Memory B cell (primary cell): ENCODE data around the gene ARL8B.
A peak's percentile ranks its signal among the peaks of the same experiment; 100 is the strongest.
"Not testable (repeated sequence)": the region's sequence is repeated elsewhere in the genome, so short reads cannot be mapped to it uniquely, and the experiment has no call there.

ENCODE experiments used
- ATAC-seq: fragments of 150-1000 bp; cut with Tn5 transposase; 2 replicates; pipeline ENCODE4 v1.10.0; 2021; ENCODE audit warnings: low read depth, mild to moderate bottlenecking, moderate library complexity
- DNase-seq, 2 donors: peaks; one replicate each; pipeline ENCODE4 v3.0.0; 2022; ENCODE audit warnings: low spot score in 2 of 2
- H3K27ac Mint-ChIP-seq: one replicate; pipeline ENCODE4 v1.8.0; 2022; ENCODE audit warnings: mild to moderate bottlenecking, moderate library complexity, mixed read lengths
- H3K27me3 Mint-ChIP-seq: one replicate; pipeline ENCODE4 v1.8.0; 2022; ENCODE audit warnings: mixed read lengths
- H3K36me3 Mint-ChIP-seq: one replicate; pipeline ENCODE4 v1.8.0; 2022; ENCODE audit warnings: mild to moderate bottlenecking, mixed read lengths
- H3K4me1 Mint-ChIP-seq: one replicate; pipeline ENCODE4 v1.8.0; 2022; ENCODE audit warnings: mixed read lengths
- H3K4me3 Mint-ChIP-seq: one replicate; pipeline ENCODE4 v1.8.0; 2022; ENCODE audit warnings: mild to moderate bottlenecking, moderate library complexity, mixed read lengths
- H3K9me3 Mint-ChIP-seq: one replicate; pipeline ENCODE4 v1.8.0; 2022; ENCODE audit warnings: mixed read lengths

The ARL8B gene

DNA sequence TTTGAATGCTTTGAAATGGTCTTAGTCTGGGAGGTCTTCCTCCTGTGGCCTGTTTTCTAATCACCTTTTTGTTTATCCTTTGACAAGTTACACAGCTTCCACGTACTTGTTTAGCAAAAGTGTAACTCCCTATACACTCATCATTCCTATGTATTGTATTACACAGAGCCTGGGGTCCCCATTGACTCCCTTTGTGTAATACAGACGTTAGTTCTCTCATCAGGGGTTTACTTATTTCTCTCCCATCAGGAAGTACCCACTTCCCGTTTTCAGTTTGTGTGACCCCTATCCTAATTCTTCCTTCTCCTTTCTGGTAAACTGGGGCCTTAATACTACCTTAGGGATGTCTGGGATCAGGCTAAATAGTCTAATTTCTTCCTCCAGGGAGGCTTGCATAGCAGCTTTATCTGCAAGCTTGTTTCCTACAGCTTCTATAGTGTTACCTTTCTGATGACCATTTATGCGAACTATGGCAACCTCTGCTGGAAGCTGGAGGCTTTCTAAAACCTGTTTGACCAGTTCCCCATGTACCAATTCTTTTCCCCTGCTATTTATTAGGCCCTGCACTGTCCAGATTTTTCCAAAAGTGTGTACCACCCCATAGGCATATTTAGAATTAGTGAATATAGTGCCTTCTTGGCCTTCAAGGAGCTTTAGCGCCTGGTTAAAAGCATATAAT, 22.4 kb downstream of the ARL8B start:
- Mint-ChIP-seq H3K36me3 (peaks cover 60% of the 10 kb centered on the region), H3K27me3 (no peaks in the 10 kb centered on the region), H3K4me1 (peaks cover 50% of the 10 kb centered on the region), H3K27ac (no peak overlapping the region), H3K9me3 (peaks cover 12% of the 10 kb centered on the region), H3K4me3 (no peak overlapping the region)
- ATAC-seq (no peak), DNase-seq (no peak)

- no peak overlapping the region for H3K4me3 Mint-ChIP-seq
- ATAC-seq (no peak), DNase-seq (no peak)
- H3K27me3 Mint-ChIP-seq = no peaks in the 10 kb centered on the region
- H3K4me1 Mint-ChIP-seq = peaks cover 49% of the 10 kb centered on the region
- peaks cover 56% of the 10 kb centered on the region for H3K36me3 Mint-ChIP-seq
- H3K9me3 Mint-ChIP-seq = peaks cover 12% of the 10 kb centered on the region
- peak overlapping the region; percentile 39 for H3K27ac Mint-ChIP-seq
These were observed 23.0 kb downstream of the ARL8B start for GRCh38 chr3:5145120-5145519.

DNA sequence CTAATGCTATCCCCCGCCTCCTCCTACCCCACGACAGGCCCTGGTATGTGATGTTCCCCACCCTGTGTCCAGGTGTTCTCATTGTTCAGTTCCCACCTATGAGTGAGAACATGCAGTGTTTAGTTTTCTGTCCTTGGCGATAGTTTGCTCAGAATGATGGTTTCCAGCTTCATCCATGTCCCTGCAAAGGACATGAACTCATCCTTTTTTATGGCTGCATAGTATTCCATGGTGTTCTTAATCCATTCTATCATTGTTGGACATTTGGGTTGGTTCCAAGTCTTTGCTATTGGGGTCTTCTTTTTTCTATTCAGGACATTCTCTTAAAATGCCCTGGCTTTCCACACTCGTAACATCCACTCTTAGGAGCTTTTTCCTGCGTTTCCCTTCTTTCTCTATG, 25.1 kb downstream of the ARL8B start:
- DNase-seq, H3K27ac Mint-ChIP-seq, H3K9me3 Mint-ChIP-seq, H3K4me3 Mint-ChIP-seq, H3K27me3 Mint-ChIP-seq, ATAC-seq: not testable (repeated sequence)
- Mint-ChIP-seq H3K36me3 (peaks cover 41% of the 10 kb centered on the region), H3K4me1 (peaks cover 38% of the 10 kb centered on the region)

DNA sequence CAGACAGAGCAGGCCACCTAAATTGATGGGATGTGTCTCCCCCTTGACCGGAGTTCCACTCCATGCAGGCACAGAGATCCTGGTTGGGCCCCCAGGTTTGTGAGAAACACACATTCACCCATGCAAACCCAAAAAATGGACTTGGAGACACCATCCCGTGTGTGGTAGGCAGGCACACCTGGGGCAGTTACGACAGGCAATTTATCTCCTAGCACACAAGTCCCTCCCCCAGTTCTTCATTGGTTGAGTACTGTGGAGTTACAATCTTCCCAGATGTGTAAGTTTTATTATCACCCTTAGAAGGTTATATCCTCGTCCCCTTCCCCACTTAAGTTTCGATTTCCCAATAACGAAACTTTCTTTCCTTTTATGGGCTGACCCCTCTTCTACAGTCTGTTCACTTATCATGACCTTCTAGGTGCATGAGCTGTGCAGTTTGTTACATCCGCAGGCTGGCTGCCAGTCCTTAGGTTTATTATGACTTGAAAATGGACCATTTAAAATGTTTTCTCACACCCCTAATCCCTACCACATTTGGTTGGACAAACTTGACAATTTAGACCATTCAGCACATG, 27.3 kb downstream of the ARL8B start:
- H3K4me1 Mint-ChIP-seq = peaks cover 41% of the 10 kb centered on the region
- no peaks in the 10 kb centered on the region for H3K27me3 Mint-ChIP-seq
- ATAC-seq = no peak
- peaks cover 45% of the 10 kb centered on the region for H3K36me3 Mint-ChIP-seq
- peaks cover 8% of the 10 kb centered on the region for H3K9me3 Mint-ChIP-seq
- no peak for DNase-seq
- H3K27ac Mint-ChIP-seq = peak overlapping the region; percentile 33
- H3K4me3 Mint-ChIP-seq = no peak overlapping the region

DNA sequence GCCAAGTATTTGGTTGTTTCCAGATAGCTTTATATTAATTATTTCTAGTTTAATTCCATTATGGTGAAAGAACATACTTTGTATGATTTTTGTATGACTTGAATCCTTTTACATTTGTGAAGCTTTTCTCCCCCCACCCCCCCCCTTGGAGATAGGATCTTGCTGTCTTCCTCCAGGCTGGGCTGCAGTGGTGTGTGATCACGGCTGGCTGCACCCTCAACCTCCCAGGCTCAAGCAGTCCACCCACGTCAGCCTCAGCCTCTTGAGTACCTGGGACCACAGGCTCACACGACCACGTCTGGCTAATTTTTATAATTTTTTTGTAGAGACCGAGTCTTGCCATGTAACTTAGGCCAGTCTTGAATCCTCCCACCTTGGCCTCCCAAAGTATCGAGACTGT, 29.5 kb downstream of the ARL8B start:
- ATAC-seq (no peak), DNase-seq (no peak)
- Mint-ChIP-seq H3K36me3 (peaks cover 28% of the 10 kb centered on the region), H3K27ac (no peak overlapping the region), H3K4me3 (no peak overlapping the region), H3K9me3 (peaks cover 3% of the 10 kb centered on the region), H3K4me1 (peaks cover 45% of the 10 kb centered on the region), H3K27me3 (no peaks in the 10 kb centered on the region)

GRCh38 chr3:5153074-5153473, 31.0 kb downstream of the ARL8B start:
- DNase-seq (no peak), ATAC-seq (no peak)
- peaks cover 49% of the 10 kb centered on the region for H3K4me1 Mint-ChIP-seq
- H3K27me3 Mint-ChIP-seq = no peaks in the 10 kb centered on the region
- no peak overlapping the region for H3K4me3 Mint-ChIP-seq
- no peak overlapping the region for H3K27ac Mint-ChIP-seq
- H3K9me3 Mint-ChIP-seq = no peaks in the 10 kb centered on the region
- peaks cover 23% of the 10 kb centered on the region for H3K36me3 Mint-ChIP-seq

DNA sequence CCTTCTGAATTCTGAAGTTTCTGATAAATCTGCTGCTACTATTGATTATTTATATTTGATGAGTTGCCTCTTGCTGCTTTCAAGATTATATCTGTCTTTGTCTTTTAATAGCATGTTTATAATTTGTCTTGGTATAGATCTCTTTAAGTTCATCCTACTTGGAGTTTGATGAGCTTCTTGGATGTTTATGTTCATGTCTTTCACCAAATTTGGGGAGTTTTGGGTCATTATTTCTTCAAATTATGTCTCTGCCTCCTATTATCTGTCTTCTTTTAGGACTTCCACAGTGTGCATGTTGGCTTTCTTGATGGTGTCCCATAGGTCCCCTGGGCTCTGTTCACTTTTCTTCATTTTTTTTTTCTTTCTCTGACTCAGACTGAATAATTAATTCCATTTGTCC, 33.1 kb downstream of the ARL8B start:
- H3K27me3 Mint-ChIP-seq = no peaks in the 10 kb centered on the region
- H3K4me3 Mint-ChIP-seq = no peak overlapping the region
- peak overlapping the region; percentile 53 for H3K27ac Mint-ChIP-seq
- ATAC-seq (no peak), DNase-seq (no peak)
- peaks cover 37% of the 10 kb centered on the region for H3K4me1 Mint-ChIP-seq
- H3K9me3 Mint-ChIP-seq = no peaks in the 10 kb centered on the region
- peaks cover 20% of the 10 kb centered on the region for H3K36me3 Mint-ChIP-seq

GRCh38 chr3:5160321-5160720, 38.2 kb downstream of the ARL8B start:
- DNase-seq (no peak), ATAC-seq (no peak)
- peaks cover 5% of the 10 kb centered on the region for H3K36me3 Mint-ChIP-seq
- no peak overlapping the region for H3K4me3 Mint-ChIP-seq
- H3K4me1 Mint-ChIP-seq = peaks cover 45% of the 10 kb centered on the region
- no peaks in the 10 kb centered on the region for H3K27me3 Mint-ChIP-seq
- no peaks in the 10 kb centered on the region for H3K9me3 Mint-ChIP-seq
- peak overlapping the region; percentile 58 for H3K27ac Mint-ChIP-seq

- no peak for DNase-seq
- Mint-ChIP-seq H3K4me1 (peaks cover 41% of the 10 kb centered on the region), H3K4me3 (no peak overlapping the region), H3K27me3 (no peaks in the 10 kb centered on the region), H3K27ac (peak overlapping the region; percentile 3), H3K9me3 (no peaks in the 10 kb centered on the region), H3K36me3 (peaks cover 5% of the 10 kb centered on the region)
- ATAC-seq = no peak
These were observed 39.1 kb downstream of the ARL8B start for GRCh38 chr3:5160940-5161858.

- Mint-ChIP-seq H3K27me3 (no peaks in the 10 kb centered on the region), H3K36me3 (peaks cover 4% of the 10 kb centered on the region), H3K9me3 (no peaks in the 10 kb centered on the region), H3K27ac (peak overlapping the region; percentile 35), H3K4me3 (no peak overlapping the region), H3K4me1 (peaks cover 45% of the 10 kb centered on the region)
- DNase-seq (no peak), ATAC-seq (no peak)
These were observed 40.0 kb downstream of the ARL8B start for GRCh38 chr3:5162102-5162501.

DNA sequence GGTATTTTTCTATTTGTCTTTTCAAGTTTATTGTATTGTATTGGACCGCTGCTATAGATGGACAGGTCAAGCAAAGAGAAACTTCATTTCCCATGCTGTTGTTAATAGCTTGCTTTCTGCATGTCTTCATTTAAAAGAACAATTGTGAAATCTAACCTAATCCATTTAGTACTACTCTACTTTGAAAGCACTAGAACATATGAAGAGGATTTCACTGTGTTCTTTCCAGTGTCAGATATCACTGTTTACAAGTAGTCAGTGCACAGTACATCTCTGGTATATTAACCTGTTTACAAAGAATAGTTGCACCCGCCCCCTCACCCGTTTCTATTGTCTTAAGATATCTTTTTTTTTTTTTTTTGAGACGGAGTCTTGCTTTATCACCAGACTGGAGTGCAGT, 43.6 kb downstream of the ARL8B start:
- peaks cover 45% of the 10 kb centered on the region for H3K4me1 Mint-ChIP-seq
- H3K27ac Mint-ChIP-seq = peak overlapping the region; percentile 58
- H3K36me3 Mint-ChIP-seq = peaks cover 1% of the 10 kb centered on the region
- no peaks in the 10 kb centered on the region for H3K9me3 Mint-ChIP-seq
- no peaks in the 10 kb centered on the region for H3K27me3 Mint-ChIP-seq
- ATAC-seq = no peak
- DNase-seq = no peak
- H3K4me3 Mint-ChIP-seq = no peak overlapping the region

DNA sequence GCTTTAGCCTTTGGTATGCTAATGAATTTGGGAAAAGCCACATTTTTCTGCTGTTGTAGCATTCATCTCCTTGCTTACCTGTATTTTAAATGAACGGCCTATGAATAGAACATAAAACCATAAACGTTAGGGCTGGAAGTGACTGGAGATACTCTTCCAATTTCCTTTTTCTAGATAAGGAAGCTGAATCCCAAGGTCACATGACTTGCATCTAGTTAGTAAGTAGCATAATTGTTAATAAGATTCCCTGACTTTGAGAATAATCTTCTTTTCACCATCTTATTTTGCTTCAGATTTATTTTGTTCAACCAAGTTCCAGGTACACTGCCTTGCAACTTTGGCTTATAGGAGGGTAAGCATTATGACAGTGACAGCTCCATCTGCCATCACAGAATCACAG, 44.8 kb downstream of the ARL8B start:
- H3K27ac Mint-ChIP-seq = peak overlapping the region; percentile 4
- H3K4me3 Mint-ChIP-seq = no peak overlapping the region
- peaks cover 35% of the 10 kb centered on the region for H3K4me1 Mint-ChIP-seq
- H3K9me3 Mint-ChIP-seq = no peaks in the 10 kb centered on the region
- DNase-seq (no peak), ATAC-seq (no peak)
- H3K27me3 Mint-ChIP-seq = no peaks in the 10 kb centered on the region
- H3K36me3 Mint-ChIP-seq = peaks cover 1% of the 10 kb centered on the region

DNA sequence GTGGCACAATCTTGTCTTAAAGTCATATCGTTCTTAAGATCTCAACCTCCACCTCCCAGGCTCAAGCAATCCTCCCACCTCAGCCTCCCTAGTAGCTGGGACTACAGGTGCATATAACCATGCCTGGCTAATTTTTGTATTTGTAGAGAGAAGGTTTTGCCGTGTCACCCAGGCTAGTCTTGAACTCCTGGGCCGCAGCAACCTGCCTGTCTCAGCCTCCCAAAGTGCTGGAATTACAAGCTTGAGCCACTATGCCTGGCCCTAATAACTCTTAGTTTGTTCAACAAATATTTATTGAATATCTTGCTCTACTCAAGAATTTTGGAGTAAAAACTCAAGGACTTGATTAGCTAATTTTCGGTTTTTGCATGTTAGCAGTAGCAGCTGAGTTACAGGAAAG, 46.0 kb downstream of the ARL8B start:
- peaks cover 6% of the 10 kb centered on the region for H3K36me3 Mint-ChIP-seq
- H3K27ac Mint-ChIP-seq = no peak overlapping the region
- no peaks in the 10 kb centered on the region for H3K27me3 Mint-ChIP-seq
- H3K9me3 Mint-ChIP-seq = no peaks in the 10 kb centered on the region
- no peak overlapping the region for H3K4me3 Mint-ChIP-seq
- peaks cover 29% of the 10 kb centered on the region for H3K4me1 Mint-ChIP-seq
- no peak for DNase-seq
- no peak for ATAC-seq

DNA sequence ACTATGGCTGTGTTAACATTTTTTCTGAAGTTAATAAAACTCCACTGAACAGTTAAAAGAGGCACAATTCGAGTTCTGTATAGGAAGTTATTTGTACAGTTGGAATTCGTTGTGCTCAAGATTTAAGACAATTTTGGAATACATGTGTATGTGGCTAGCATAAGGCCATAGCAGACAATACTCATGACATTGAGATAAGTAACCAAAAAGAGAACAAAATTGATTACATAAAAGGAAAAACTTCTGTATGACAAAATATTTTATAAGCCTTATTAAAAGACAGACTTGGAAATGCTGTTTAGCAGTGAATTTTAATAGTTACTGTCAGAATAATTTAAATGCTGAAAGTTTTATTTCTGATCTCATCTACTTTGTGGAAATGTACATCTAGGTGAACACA, 47.7 kb downstream of the ARL8B start:
- H3K36me3 Mint-ChIP-seq = peaks cover 9% of the 10 kb centered on the region
- peaks cover 21% of the 10 kb centered on the region for H3K4me1 Mint-ChIP-seq
- DNase-seq (no peak), ATAC-seq (no peak)
- H3K9me3 Mint-ChIP-seq = no peaks in the 10 kb centered on the region
- H3K4me3 Mint-ChIP-seq = no peak overlapping the region
- H3K27ac Mint-ChIP-seq = peak overlapping the region; percentile 82
- H3K27me3 Mint-ChIP-seq = no peaks in the 10 kb centered on the region
